Activated CD4-positive, alpha-beta T cell treated with anti-CD3 and anti-CD28 coated beads for 36 hours (primary cell): ENCODE measurements around the gene ZMIZ1. TPM values are rescaled to one million over a fixed set of nuclear protein-coding genes. Genes with fewer than 3 reads are reported as not detected.
"Not testable (repeated sequence)": the region's sequence is repeated elsewhere in the genome, so short reads cannot be mapped to it uniquely, and the experiment has no call there.

ENCODE experiments used
- ATAC-seq: fragments of 200-7000 bp; cut with Tn5 transposase; one replicate; pipeline ENCODE4 v1.10.0; 2021; ENCODE audit warnings: mild to moderate bottlenecking, moderate library complexity
- CTCF ChIA-PET: fragments of 350-600 bp; sonication (Branson Sonifier 250); formaldehyde crosslinking; loops from one replicate; lab custom pipeline; 2021; ENCODE audit warnings: antibody characterized with exemption; lab: Charles Lee
- POLR2A ChIA-PET: fragments of 350-600 bp; sonication (Branson Sonifier 250); formaldehyde crosslinking; loops from one replicate; lab custom pipeline; 2021; ENCODE audit warnings: antibody characterized with exemption, inconsistent platforms; lab: Charles Lee
- DNase-seq: peaks from one replicate; pipeline ENCODE4 v3.0.0-alpha.2; 2020
- H3K27ac Mint-ChIP-seq: one replicate; pipeline ENCODE4 v1.8.0; 2021; ENCODE audit warnings: mixed read lengths
- H3K27me3 Mint-ChIP-seq: one replicate; pipeline ENCODE4 v1.8.0; 2021; ENCODE audit warnings: mixed read lengths
- H3K36me3 Mint-ChIP-seq: one replicate; pipeline ENCODE4 v1.8.0; 2021; ENCODE audit warnings: low read depth, mixed read lengths
- H3K4me1 Mint-ChIP-seq: one replicate; pipeline ENCODE4 v1.8.0; 2021; ENCODE audit warnings: mixed read lengths
- H3K4me3 Mint-ChIP-seq: one replicate; pipeline ENCODE4 v1.8.0; 2021; ENCODE audit warnings: mild to moderate bottlenecking, moderate library complexity, mixed read lengths
- H3K9me3 Mint-ChIP-seq: one replicate; pipeline ENCODE4 v1.8.0; 2021; ENCODE audit warnings: low read depth, mixed read lengths
- intact Hi-C, 2 experiments: fragments of 100-400 bp; cut with DNase I in 1 of 2; cut with micrococcal nuclease in 1 of 2; formaldehyde crosslinking; loops; one replicate each; pipeline versions ENCODE4 v1.14.2 to v1.15.1; 2022 to 2024; cut with DNase I, micrococcal nuclease
- total RNA-seq, 2 experiments: library from RNA; stranded (reverse); gene quantifications; one replicate each; pipeline ENCODE4 v1.2.3, GENCODE V29; 2021

ZMIZ1 gene
- total RNA-seq, 2 experiments from 2014 or later, result 33.9 to 34.3 TPM

DNA sequence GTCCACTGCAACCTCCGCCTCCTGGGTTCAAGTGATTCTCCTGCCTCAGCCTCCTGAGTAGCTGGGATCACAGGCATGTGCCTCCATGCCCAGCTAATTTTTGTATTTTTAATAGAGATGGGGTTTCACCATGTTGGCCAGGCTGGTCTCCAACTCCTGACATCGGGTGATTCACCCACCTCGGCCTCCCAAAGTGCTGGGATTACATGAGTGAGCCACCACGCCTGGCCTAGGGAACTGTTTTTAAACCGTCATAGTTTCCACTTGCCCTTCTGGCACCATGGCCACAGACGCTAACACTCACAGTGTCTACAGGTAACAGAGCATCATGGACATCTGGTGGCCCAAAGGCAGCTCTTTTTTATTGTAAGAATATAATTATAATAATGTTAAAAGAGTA, 32.4 kb upstream of the ZMIZ1 start:
- H3K36me3 Mint-ChIP-seq, H3K4me3 Mint-ChIP-seq, ATAC-seq, H3K27ac Mint-ChIP-seq, H3K9me3 Mint-ChIP-seq, POLR2A ChIA-PET, H3K4me1 Mint-ChIP-seq, H3K27me3 Mint-ChIP-seq, CTCF ChIA-PET, DNase-seq, intact Hi-C loops: not testable (repeated sequence)

DNA sequence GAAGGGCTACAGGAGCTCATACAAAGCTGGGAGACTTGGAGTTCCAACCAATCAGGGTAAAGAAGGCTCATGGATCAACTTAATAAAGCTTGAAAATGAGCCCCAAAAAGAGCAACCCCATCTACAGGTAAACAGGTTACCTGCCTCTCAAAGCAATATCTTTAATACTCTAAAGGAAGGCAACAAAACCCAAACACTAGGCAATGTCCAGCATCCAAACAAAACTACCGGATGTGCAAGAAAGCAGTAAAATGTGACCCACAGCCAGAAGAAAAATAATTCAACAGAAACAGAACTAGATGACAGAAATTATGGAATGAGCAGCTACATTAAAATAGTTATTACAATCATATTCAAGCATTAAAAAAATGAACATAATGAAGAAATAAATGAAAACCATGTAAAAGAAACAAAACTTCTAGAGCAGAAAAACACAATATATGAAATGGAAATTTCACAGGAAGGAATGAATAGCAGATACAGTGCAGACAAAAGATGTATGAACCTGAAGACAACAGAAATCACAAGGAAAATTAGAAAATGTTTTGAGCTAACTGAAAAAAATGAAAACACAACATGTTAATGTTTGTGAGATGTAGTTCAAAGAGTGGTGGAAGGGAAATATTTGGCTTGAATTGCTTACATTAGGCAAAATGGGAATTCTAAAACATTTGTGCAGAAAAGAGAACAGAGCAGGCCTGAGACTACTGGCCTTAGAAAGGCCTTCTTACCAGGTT, 30.5 kb upstream of the ZMIZ1 start:
- Mint-ChIP-seq H3K4me1 (peaks cover 14% of the 10 kb centered on the region), H3K9me3 (peaks cover 3% of the 10 kb centered on the region), H3K4me3 (no peak overlapping the region), H3K27ac (no peak overlapping the region), H3K27me3 (no peaks in the 10 kb centered on the region), H3K36me3 (no peaks in the 10 kb centered on the region)
- intact Hi-C loops, result no loop called here
- CTCF ChIA-PET, result interaction anchor here (0.8 to 0.9 kb wide), 2 partner anchors 14 to 64 kb away, joined by 3 read pairs; no protein-coding TSS in a partner anchor
- no peak for ATAC-seq
- DNase-seq, result no peak
- POLR2A ChIA-PET, result no interaction called here

- ChIA-PET POLR2A (no interaction called here), CTCF (interaction anchor here (0.6 to 0.9 kb wide), 3 partner anchors 13 to 230 kb away, joined by 3 read pairs; no protein-coding TSS in a partner anchor)
- H3K36me3 Mint-ChIP-seq, result no peaks in the 10 kb centered on the region
- DNase-seq, result no peak
- peaks cover 3% of the 10 kb centered on the region for H3K9me3 Mint-ChIP-seq
- ATAC-seq, result no peak
- H3K4me1 Mint-ChIP-seq, result peaks cover 16% of the 10 kb centered on the region
- H3K27ac Mint-ChIP-seq, result no peak overlapping the region
- H3K4me3 Mint-ChIP-seq, result no peak overlapping the region
- intact Hi-C loops, result no loop called here
- H3K27me3 Mint-ChIP-seq, result no peaks in the 10 kb centered on the region
Measured at GRCh38 chr10:79038841-79039201, 29.9 kb upstream of the ZMIZ1 start.

DNA sequence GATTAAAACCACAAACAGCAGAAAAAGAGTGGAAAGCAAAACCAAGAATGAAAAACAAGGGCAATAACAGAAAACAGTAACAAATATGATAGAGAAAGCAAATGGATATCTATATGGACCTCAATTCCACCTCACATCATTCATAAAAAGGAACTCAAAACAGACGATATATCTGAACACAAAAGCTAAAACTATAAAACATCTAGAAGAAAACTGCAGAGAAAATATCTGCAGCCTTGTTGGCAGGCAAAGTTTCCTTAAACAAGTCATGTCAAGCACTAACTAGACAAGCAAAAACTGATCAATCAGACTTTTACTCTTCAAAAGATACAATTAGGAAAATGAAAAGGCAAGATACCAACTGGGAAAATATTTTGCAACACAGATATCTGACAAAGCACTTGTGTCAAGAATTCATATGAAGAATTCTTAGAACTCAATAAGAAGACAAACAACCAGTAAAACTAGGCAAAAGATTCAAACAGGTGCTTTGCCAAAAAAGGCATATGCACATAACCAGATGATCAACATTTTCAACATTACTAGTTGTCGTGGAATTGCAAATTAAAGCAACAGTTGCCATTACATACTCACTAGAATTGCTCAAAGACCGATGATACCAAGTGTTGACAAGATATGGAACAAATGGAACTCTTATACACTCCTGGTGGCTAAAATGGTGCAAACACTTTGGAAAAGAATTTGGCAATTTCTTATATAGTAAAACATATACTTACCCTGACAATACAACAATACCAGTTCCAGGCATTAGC, 25.9 kb upstream of the ZMIZ1 start:
- Mint-ChIP-seq H3K27ac (no peak overlapping the region), H3K4me3 (no peak overlapping the region), H3K27me3 (no peaks in the 10 kb centered on the region), H3K9me3 (peaks cover 3% of the 10 kb centered on the region), H3K36me3 (no peaks in the 10 kb centered on the region), H3K4me1 (peaks cover 32% of the 10 kb centered on the region)
- POLR2A ChIA-PET, result no interaction called here
- DNase-seq (no peak), ATAC-seq (no peak)
- CTCF ChIA-PET, result no interaction called here
- intact Hi-C loops, result no loop called here

DNA sequence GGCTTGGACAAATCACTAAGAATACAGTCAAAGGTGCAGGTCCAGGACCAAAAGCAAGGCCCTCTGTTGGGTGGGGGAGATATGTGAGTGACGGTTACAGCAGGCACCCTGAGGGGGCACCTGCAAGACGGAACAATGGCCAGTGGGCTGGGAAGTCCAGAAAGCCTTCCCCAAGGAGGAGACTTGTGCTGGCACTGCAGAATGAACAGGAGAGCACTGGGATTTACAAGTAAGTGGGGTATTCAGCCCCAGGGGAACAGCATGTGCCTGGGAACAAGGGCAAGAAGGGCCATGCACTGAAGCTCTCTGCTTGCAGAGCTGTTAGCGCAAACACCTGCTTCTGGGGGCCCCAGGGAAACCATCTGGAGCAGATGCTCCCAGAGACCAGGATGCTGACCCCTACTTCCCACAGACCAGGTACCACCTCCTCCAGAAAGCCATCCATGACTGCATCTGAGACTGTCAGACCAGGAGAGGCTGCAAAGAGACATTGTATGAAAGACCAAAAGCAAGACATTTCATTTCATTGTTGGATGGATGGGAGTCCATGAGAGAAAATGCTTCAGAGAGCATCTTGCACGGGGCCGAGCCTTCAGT, 24.6 kb upstream of the ZMIZ1 start:
- H3K27me3 Mint-ChIP-seq, result no peaks in the 10 kb centered on the region
- no peak for ATAC-seq
- no peak overlapping the region for H3K4me3 Mint-ChIP-seq
- no peak for DNase-seq
- peaks cover 3% of the 10 kb centered on the region for H3K9me3 Mint-ChIP-seq
- CTCF ChIA-PET, result no interaction called here
- H3K4me1 Mint-ChIP-seq, result peaks cover 43% of the 10 kb centered on the region
- POLR2A ChIA-PET, result no interaction called here
- intact Hi-C loops, result no loop called here
- H3K27ac Mint-ChIP-seq, result peak overlapping the region; percentile 10
- no peaks in the 10 kb centered on the region for H3K36me3 Mint-ChIP-seq

DNA sequence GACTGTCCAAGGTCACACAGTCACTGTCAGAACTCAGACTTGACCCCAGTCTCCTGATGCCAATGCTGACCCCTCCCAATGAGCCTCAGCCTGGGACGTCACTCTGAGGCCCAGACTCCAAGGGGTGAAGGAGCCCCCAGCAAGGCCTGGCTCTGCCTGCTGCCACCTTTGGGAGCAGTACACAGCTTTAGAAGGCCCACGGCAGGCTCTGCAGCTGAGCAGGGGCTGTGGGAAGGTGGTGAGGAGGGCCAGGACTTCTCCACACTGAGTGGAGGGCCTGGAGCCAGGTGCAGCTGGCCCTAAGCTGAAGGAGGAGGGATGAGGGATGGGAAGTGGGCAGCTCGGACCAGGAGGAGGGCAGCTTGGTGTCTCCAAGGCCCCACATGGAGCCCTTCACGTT, 23.9 kb upstream of the ZMIZ1 start:
- H3K4me3 Mint-ChIP-seq, result no peak overlapping the region
- H3K9me3 Mint-ChIP-seq, result peaks cover 3% of the 10 kb centered on the region
- no peaks in the 10 kb centered on the region for H3K27me3 Mint-ChIP-seq
- DNase-seq (no peak), ATAC-seq (no peak)
- intact Hi-C loops, result no loop called here
- CTCF ChIA-PET, result interaction anchor here (0.5 to 0.7 kb wide), 2 partner anchors 16 to 21 kb away, joined by 3 to 4 read pairs; no protein-coding TSS in a partner anchor
- no peaks in the 10 kb centered on the region for H3K36me3 Mint-ChIP-seq
- no peak overlapping the region for H3K27ac Mint-ChIP-seq
- POLR2A ChIA-PET, result no interaction called here
- H3K4me1 Mint-ChIP-seq, result peaks cover 50% of the 10 kb centered on the region

DNA sequence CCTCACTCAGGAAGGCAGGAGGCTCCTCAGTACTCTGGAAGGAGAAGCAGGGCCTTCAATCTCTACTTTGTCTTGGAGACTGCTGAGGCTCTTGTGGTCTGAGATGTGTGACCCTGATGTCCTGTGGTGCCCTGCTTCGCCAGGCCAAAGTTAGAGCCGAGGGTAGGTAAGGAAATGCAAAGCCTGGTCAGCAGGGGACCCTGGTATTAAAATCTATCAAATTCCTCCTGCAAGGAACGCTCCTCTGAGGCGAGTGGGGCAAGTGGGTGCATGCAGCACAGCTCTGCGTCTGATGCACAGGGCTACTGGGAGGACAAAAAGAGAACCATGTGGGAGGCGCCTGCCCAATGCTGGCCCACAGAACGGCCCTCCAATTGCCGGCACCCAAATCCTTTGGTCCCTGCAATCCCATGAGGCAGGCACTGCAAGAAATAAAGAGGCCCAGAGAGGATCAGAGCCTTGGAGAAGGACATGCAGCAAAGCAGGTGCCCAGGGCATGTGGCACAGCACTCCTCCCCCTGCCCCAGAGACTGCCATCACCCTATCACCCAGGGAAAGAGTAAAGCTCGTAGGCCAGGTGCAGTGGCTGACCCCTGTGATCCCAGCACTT, 23.1 kb upstream of the ZMIZ1 start:
- intact Hi-C loops, result no loop called here
- Mint-ChIP-seq H3K9me3 (peaks cover 3% of the 10 kb centered on the region), H3K27ac (no peak overlapping the region), H3K27me3 (no peaks in the 10 kb centered on the region), H3K4me3 (no peak overlapping the region), H3K4me1 (peaks cover 55% of the 10 kb centered on the region), H3K36me3 (no peaks in the 10 kb centered on the region)
- ChIA-PET POLR2A (no interaction called here), CTCF (interaction anchor here (0.5 kb wide), 1 partner anchor 17 kb away, joined by 4 read pairs; no protein-coding TSS in a partner anchor)
- DNase-seq, result no peak
- ATAC-seq, result no peak

DNA sequence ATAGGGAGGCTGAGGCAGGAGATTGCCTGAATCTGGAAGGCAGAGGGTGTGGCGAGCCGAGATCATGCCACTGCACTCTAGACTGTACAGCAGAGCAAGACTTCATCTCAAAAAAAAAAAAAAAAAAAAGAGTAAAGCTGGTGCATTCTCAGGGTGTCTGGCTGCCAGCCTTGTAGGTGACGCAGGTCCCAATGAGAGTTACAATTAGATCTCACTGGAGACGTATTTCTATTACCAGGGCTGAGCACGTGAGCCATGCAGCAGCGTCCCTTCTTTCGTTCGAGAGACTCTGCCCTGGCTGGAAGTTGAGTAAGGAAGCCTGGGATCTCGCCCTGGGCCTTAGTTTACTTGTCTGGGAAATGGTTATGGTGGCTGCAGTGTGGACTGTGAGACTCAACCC, 22.4 kb upstream of the ZMIZ1 start:
- DNase-seq, result no peak
- CTCF ChIA-PET, result no interaction called here
- Mint-ChIP-seq H3K4me1 (peaks cover 53% of the 10 kb centered on the region), H3K27me3 (no peaks in the 10 kb centered on the region), H3K36me3 (no peaks in the 10 kb centered on the region), H3K27ac (no peak overlapping the region), H3K9me3 (peaks cover 3% of the 10 kb centered on the region), H3K4me3 (no peak overlapping the region)
- intact Hi-C loops, result no loop called here
- ATAC-seq, result no peak
- POLR2A ChIA-PET, result no interaction called here

DNA sequence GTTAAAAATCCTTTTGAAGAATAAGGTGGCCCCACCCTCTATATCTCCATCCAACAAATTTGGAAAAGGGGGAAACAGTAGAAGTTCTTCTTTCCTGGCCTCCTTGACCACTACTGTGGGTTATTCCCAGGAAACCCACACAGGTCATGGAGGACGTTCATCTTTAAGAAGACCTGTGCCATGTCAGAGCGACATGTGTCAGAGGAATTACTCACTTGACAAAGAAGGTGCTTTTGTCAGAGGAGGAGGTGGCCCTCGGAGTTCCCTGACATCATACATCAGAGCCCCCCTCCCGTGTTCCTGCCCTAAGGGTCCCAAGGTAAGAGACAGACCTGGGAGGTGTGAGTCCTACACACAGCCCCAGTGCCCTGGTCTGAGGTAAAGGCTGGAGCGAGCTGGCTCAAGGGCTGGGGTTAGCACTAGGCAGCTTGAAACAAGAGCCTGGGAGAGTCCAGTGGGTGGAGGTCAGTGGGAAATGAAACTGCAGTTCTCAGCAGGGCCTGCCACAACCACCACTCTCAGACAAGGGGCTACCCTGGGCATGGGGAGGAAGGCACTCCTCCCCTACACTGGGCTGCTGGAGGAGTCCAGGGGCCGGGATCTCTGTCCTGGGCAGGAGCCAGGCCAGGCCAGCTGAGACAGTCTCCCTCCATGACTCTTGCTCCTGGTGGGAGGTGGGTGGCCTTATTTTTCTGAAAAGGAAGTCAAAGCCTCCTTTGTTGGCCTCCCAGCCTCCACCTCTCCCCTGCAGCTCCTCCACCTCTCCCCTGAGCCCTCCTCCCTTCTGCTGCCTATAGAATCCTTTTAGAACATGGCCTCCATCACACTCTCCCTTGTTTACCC, 21.8 kb upstream of the ZMIZ1 start:
- intact Hi-C loops, result no loop called here
- H3K27me3 Mint-ChIP-seq, result no peaks in the 10 kb centered on the region
- ChIA-PET POLR2A (no interaction called here), CTCF (interaction anchor here (0.6 to 0.9 kb wide), 2 partner anchors 149 to 1072 kb away, joined by 3 read pairs; no protein-coding TSS in a partner anchor)
- H3K27ac Mint-ChIP-seq, result peak overlapping the region; percentile 74
- peaks cover 3% of the 10 kb centered on the region for H3K9me3 Mint-ChIP-seq
- no peak for ATAC-seq
- H3K36me3 Mint-ChIP-seq, result no peaks in the 10 kb centered on the region
- DNase-seq, result no peak
- peaks cover 54% of the 10 kb centered on the region for H3K4me1 Mint-ChIP-seq
- no peak overlapping the region for H3K4me3 Mint-ChIP-seq

DNA sequence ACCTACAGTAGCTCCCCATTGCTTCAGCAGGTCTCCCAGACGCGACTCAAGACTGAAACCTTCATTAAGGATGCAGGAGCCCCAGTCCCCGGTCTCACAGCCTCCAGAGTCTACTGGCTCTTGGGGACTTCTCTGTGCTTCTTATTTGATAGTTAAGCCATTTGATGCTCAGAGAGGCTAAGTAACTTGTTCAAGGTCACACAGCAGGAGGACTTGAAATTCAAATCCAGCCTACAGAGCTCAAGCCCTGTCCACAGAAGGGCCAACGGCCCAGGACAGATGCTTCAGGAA, 21.2 kb upstream of the ZMIZ1 start:
- ChIA-PET POLR2A (no interaction called here), CTCF (interaction anchor here (0.6 to 0.9 kb wide), 2 partner anchors 148 to 1073 kb away, joined by 3 read pairs; no protein-coding TSS in a partner anchor)
- H3K4me1 Mint-ChIP-seq, result peaks cover 49% of the 10 kb centered on the region
- no peaks in the 10 kb centered on the region for H3K27me3 Mint-ChIP-seq
- no peak overlapping the region for H3K4me3 Mint-ChIP-seq
- no peak for ATAC-seq
- intact Hi-C loops, result no loop called here
- peak overlapping the region; percentile 74 for H3K27ac Mint-ChIP-seq
- peak; percentile 18 for DNase-seq
- no peaks in the 10 kb centered on the region for H3K36me3 Mint-ChIP-seq
- peaks cover 3% of the 10 kb centered on the region for H3K9me3 Mint-ChIP-seq
